Superior temporal gyrus (tissue), 1 donor: Measurements from ENCODE around the gene IFI27L1.
"Not testable (repeated sequence)": the region's sequence is repeated elsewhere in the genome, so short reads cannot be mapped to it uniquely, and the experiment has no call there.

Source experiments
- DNase-seq: peaks from one replicate; pipeline ENCODE4 v3.0.0-alpha.2; 2016; ENCODE audit errors: extremely low spot score

The IFI27L1 gene

DNA sequence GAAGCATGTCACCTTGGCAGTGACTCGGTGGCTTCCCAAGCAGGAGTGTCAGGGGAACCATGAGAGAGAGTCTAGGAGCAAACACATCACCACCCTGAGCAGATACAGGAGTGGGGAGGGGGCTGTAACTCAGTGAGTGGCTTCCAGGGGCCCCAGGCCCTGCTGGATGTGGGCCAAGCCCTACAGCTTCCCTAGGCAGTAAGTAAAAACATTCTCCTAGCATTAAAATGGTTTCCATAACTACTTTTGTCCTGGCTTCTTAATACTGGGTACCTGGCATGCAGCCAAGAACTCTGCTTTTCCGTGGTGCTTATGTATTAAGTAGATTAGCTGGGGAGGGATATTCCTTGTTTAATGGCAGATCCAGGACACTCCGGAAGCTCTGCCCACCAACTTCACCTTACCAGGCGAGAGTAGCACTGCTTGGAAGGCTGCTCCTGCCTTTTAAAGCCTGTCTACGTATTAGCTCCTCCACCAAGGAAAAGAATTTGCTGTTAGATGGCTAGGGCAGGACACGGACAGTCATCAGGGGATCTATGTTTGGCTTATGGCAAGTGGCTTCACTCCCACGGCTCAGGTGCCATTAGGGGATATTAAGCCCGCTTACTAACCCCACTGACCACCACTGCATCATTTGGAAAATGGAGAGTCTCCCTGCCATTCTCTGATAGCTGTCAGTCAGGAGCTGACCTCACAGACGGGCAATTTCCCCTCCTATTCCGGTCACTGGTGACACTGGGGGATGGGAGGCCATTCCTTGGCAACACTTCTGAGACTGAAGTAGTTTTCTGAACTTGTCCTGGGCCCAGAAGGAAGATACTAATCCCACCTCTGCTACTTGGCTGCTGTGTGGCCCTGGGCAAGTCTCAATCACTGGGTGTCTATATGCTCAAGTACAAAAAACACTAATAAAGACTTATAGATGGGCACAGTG, 32.2 kb upstream of the IFI27L1 start:
- no peak for DNase-seq

DNA sequence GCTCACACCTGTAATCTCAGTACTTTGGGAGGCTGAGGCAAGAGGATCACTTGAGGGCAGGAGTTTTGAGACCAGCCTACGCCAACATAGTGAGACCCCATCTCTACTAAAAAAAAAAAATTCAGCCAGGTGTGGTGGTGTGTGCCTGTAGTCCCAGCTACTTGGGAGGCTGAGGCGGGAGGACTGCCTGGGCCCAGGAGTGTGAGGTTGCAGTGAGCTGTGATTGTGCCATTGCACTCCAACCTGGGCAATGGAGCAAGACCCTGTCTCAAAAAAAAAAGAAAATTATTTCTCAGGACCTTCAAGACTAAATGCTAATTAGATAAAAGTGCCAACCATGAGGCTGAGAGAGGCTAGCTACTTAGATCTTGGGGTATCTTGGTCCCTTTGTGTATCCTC, 31.5 kb upstream of the IFI27L1 start:
- no peak for DNase-seq

DNA sequence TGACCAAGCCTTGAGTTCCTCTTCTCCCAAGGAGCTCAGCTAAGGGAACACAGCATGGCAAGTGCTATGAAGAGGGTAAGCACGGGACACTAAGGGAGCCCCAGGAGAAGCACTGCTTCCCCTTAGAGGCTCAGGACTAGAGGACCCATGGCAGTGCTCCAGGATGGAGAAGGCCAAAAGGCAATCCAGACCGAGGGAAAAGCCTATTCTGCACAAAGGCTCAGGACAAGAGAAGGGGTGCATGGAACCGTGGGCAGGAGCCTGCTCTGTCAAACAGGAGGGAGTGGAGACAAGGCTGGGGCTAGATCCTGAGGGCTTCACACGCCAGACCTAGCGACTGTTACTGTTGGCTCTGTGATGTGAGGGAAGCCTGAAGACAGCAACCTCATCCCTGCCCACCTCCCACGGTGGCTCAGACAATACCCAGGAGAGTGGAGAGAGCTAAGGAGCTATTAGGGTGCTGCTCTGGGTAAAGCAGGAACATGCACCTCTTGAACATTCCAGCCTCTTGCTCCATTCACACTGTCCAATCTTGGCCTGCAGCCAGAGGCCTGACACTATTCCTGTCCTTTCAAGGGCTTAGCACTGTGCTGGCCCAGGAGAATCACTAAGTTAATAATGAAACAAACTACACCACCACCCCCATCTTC, 30.8 kb upstream of the IFI27L1 start:
- no peak for DNase-seq

DNA sequence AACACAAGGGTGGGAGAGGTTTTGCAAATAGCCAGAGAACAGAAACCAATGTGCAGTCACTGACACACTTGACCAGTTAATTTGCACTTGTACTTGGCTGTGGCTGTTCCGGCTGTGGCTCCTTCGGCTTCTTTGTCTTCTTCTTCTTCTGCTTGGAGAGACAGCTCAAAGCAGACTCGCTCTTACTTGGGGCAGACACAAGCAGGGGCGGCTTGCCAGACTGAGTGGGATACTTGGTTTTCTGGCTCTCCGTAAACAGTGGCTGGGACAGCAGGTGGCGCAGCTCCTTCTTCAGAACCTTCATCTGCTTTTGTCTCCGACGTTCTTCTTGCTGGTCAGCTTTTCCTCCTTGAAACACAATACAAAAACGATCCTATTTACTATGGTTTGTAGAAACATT, 30.0 kb upstream of the IFI27L1 start:
- DNase-seq, result peak; percentile 82

DNA sequence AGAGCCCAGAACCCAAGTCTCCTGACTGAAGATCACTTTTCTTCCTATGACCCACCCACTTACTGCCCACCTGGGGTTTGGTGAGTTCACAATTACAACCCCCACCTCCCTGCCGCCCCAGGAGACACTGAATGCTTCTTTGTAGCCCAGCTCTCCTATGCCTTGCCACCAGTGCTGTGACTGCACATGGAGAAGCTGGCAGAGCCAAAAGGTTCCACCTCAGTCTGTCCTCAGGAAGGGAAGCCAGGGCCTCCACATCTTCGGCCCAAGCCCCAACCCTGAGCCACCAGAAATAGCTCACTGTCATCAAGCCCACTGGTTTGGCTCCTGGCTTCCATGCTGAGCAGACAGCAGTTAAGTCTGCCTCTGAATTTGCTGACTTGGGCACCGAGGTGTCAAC, 29.3 kb upstream of the IFI27L1 start:
- DNase-seq, result no peak

DNA sequence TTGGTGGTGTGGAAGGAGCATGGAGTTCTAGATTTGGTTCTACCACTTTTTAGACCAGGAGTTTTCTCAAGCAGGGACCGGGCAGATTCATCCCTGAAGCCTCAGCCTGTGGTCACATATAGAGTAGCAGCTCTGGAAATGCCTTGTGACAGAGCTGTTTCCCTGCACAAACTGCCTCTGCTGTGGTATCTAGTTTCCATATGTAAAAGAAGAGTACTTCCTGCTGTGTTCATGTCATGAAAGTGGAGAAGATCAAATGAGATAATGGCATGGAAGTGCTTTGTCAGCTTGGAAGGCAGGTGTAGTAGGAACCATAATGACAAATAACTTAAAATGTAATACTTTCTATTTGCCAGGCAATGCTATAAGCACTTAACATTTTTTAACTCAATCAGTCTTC, 28.9 kb upstream of the IFI27L1 start:
- no peak for DNase-seq

DNA sequence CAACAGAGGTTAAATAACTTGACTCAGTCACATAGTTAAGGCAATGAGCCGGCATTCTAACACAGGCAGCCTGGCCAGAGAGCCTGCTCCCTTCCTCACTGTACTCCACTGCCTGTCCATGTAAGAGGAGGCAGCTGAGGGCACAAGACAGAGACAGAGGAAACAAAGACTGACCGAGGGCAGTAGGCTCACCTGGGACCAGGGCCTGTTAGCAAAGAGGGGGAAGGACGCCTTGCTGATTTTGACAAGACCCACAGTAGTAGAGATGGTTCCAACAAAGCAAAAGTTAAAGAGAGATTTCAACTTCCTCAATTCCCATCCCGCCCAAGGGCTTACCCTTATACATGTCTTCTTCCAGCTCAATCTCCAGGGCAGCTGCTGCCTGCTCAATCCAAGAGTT, 28.4 kb upstream of the IFI27L1 start:
- no peak for DNase-seq

DNA sequence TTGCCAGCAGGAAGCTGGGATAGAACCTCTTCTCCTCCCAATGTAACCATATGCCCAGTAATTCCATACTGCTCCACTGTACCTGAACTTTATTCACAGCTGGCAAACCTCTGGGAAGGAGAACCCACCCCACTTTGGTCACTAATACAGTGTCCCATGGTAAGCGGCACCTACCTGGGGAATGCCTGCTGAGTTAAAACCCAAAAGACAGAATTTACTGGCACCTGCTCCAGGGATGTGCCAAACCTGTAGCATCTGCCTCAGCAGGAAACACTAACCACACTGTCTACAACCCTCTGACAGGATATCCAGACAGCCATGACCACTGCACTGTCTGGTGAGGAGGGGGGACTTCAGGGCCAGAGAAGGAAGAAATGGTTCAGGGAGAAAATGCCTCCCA, 26.7 kb upstream of the IFI27L1 start:
- no peak for DNase-seq

DNA sequence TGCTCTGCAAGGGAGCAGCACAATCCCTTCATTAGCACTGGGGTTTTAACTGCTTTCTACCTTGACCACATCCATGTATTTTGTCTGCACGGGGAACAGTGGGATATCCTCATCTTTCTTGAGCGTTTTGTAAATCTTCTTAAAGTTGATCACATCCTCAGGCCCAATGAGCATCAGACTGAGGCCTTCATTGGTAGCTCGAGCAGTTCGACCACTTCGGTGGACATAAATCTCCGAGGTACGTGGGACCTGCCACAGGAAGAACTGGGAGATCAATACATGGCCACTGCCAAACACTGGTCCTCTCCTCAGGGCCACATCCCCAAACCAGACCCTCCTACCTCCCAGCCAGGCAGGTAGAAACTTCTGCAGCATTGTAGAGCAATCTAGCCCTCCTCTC, 26.2 kb upstream of the IFI27L1 start:
- no peak for DNase-seq

DNA sequence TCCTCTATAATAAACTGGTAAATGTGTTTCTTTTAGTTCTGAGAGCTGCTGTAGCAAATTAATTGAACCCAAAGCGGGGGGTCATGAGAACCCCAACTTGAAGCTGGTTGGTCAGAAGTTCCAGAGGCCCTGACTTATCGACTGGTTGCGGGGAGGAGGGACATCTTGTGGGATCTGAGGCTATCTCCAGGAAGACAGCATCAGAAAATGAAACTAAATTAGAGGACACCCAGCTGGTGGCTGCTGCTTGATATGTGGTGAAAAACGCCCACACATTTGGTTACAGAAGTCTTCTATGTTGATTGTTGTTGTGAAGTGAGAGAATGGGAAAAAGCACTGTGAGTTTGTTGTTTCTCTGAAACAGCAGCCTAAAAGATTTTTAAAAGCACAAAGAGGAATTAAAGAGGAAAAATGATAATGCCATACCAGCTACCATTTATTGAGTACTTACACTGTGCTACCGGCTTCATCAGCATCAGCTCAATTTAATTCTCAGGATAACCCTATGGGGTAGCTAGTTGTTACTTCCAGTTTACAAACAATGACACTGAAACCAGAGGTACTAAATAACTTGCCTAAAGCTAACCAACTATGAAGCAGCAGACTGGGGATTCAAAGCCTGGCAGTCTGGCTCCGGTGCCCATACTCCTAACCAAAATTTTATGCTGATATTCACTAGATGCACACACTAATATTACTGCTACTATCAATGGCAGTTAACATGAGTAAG, 24.4 kb upstream of the IFI27L1 start:
- DNase-seq, result no peak

DNA sequence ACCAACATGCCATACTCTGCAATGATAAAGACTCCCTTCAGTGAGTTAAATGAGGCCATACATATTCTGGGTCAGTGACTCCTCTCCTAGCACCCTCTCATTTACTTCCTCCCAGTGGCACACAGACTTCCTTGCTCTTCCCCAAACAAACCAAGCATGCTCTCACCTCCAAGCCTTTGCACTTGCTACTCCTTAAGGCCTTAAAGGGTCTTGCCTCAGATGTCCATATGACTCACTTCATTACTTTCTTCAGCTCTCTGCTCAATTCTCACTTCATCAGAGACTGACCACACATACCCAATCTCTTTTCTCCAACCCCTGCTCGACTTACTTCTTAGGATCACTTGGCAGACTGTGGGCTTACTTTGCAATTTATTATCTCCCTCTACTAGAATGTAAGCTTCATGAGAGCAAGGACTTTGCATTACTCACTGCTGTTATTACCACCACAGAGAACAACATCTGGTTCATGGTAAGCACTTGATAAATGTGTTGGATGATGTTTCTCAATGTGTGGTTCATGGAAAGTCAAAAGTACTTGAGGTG, 22.9 kb upstream of the IFI27L1 start:
- DNase-seq, result no peak

DNA sequence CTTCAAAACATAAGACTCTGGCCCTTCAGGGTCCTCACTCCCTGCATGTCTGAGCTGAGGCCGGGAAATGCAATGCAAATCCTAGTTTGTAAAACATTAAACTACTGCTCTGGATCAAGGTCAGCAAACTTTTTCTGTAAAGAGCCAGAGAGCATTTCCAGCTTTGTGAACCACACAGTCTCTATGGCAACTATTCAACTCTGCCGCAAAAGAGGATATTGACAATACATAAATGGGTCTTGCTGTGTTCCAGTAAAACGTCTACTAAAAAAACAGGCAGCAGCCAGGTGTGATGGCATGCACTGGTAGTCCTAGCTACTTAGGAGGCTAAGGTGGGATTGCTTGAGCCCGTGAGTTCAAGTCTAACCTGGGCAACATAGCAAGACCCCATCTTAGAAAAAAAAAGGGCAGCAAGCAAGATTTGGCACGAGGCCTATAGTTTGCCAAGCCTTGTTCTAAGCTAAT, 22.4 kb upstream of the IFI27L1 start:
- DNase-seq, result no peak

DNA sequence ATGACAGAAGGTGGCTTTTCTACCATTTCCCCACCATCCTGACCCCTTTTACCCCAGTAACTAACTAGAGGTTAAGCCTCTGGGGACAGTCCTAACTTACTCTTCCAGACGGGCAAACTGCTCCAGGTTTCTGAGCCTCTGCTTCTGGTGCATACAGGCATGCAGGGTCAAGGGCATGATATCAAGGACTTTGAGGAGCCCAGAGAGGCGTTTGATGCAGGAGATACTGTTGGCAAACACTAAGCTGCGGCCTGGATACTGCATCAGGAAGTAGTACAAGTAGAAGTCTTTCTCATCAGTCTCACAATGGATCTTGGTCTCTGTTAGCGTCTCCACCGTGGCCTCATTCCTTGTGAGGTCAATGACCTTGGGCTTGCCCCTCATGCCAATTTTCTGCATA, 21.1 kb upstream of the IFI27L1 start:
- no peak for DNase-seq

DNA sequence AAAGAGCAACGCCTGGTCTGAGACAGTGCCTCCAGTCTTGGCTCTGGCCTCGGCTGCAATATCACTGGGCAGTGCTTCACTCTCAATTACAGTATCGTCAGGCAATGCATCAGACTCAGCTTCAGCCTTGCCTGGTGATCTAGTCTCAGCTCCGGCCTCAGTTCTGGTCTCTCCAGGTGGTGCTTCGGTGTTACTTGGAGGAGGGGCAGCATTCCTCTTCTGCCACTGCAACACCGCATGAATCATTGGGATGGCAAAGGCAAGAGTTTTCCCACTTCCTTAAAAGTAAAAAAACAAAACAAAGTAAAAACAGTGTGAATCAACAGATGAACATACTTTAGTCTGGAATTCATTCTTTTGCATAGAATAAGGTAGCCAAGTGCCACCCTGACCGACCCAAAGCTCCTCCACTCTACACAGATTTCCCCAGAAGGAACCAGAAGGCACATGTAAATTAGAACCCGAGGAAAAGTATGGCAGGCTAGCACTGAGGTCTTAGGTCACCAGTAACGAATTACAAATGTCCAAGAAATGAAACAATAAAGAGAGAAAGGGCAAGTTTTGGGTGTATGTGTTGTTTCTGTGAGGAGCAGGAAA, 18.7 kb upstream of the IFI27L1 start:
- no peak for DNase-seq

DNA sequence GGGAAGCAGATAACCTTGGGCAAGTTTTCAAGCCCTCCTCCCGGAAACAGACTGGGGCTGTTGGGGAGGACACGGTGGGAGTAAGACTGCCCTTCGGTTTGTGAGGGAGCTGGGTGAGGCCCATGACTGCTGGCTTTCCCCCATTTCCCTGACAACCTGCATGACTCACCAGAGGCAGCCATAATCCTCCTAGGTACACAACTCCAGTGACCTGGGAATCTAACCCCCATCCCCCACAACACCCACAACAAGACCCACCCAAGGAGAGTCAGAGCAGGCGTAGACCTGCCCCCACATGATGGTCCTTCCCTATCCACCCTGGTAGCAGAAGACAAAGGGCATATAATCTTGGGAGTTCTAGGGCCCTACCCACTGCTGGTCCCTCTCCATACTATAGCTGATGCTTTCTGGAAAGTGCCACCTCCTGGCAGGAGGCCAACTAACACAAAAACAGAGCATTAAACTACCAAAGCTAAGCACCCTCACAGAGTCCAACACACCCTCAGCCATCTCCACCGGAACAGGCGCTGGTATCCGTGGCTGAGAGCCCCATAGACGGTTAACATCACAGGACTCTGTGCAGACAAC, 14.9 kb upstream of the IFI27L1 start:
- no peak for DNase-seq

DNA sequence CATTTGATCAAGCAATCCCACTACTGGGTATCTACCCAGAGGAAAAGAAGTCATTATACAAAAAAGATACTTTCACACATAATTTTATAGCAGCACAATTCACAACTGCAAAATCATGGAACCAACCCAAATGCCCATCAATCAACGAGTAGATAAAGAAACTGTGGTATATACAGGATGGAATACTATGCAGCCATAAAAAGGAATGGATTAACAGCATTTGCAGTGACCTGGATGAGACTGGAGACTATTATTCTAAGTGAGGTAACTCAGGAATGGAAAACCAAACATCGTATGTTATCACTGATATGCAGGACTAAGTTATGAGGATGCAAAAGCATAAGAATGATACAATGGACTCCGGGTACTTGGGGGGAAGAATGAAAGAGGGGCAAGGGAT, 9.0 kb upstream of the IFI27L1 start:
- DNase-seq, result not testable (repeated sequence)

DNA sequence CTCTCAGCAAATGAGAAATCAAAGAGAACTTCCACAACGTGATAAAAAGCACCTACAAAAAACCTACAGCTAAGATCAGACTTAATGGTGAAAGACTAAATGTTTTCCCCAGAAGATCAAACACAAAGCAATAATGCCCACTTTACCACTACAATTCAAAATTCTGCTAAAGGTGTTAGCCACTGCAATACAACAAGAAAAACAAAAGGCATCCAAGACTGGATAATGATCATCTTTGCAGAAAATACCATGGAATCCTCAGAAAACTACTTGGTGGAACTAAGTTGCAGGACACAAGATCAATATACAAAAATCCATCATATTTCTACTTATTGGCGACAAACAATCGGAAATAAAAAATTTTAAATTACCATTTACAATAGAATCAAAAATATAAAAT, 6.6 kb upstream of the IFI27L1 start:
- no peak for DNase-seq

DNA sequence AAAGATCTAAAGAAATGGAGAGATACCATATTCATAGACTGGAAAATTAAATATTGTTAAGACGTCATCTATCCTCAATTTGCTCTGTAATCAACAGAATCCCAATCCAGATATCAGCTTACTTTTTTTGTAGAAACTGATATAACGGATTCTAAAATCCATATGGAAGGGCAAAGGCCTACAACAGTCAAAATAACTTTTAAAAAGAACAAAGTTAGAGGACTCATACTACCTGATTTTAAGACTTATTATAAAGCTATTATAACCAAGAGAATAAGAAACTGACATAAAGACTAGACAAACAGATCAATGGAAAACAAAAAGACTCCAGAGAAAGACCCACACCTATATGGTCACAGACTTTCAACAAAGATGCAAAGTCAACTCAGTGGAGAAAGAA, 6.1 kb upstream of the IFI27L1 start:
- no peak for DNase-seq

DNA sequence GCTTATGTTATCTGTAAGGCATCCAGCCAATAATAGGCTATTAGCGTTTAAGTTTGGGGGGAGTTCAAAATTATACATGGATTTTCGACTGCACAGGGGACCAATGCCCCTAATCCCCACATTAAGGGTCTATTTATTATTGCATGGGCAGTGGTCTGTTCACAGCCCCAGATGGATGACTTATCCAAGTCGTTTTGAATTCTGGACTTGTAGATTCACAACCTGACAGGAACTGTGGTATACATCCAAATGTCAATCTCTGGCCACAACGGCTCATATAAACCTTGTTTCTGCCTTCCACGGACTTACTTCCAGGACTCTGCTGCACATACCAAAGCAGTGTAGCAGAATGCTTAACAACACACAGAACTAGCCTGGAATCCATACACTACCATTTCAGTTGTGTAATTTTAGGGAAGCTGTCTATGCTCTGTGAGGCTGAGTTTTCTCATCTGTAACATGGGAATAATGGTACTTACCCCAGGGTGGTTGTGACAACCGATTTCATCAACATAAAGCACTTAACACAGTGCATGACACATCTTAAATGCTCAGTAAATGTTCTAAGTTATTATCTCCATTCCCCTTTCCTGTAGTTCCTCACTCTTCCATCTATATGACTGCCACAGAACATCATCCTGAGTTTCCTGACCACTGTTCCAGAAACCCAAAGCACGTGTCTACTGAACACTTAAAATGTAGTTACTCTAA, 3.8 kb upstream of the IFI27L1 start:
- DNase-seq, result no peak

DNA sequence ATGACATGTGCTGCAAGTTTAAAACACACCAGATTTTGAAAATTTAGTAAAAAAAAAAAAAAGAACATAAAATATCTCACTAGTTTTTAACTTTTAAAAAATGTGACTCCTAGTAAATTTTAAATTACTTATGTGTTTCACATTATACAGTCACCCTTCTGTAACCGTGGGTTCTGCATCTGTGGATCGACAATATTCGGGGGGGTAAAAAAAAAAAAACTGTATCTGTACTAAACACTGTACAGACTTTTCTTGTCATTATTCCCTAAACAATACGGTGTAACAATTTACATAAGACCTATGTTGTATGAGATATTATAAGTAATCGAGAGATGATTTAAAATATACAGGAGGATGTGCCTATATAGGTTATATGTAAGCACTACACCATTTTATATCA, 3.3 kb upstream of the IFI27L1 start:
- DNase-seq, result no peak
